Ectodermal cell (in vitro differentiated cells): ENCODE results near the gene PRDM16.

Source experiments
- H3K27ac ChIP-seq: 2 replicates; pipeline ENCODE4 v1.7.0; 2013; ENCODE audit warnings: mild to moderate bottlenecking, low read depth, low read length; ENCODE audit not compliant: insufficient read depth, poor library complexity, severe bottlenecking
- H3K27me3 ChIP-seq: 2 replicates; pipeline ENCODE4 v1.7.0; 2013; ENCODE audit warnings: mild to moderate bottlenecking, low read length; ENCODE audit not compliant: insufficient read depth, control insufficient read depth, poor library complexity, severe bottlenecking
- H3K36me3 ChIP-seq: one replicate; pipeline ENCODE4 v1.7.0; 2013; ENCODE audit warnings: low read length; ENCODE audit not compliant: control insufficient read depth, insufficient read depth
- H3K4me1 ChIP-seq: one replicate; pipeline ENCODE4 v1.7.0; 2013; ENCODE audit warnings: low read length; ENCODE audit not compliant: control insufficient read depth, insufficient read depth
- H3K4me3 ChIP-seq: 2 replicates; pipeline ENCODE4 v1.7.0; 2013; ENCODE audit warnings: low read depth, low read length, control low read depth; ENCODE audit not compliant: insufficient read depth
- H3K9me3 ChIP-seq: 2 replicates; pipeline ENCODE4 v1.7.0; 2013; ENCODE audit warnings: mild to moderate bottlenecking, low read length, moderate library complexity; ENCODE audit not compliant: control insufficient read depth
- WGBS, 2 experiments: methylation state at CpG; one replicate each; pipeline ENCODE4 v1.1.7; 2013; ENCODE audit warnings: missing lambda C conversion rate in 2 of 2; 5-methylcytosine and 5-hydroxymethylcytosine counted together

The PRDM16 gene

GRCh38 chr1:3205815-3206214 is 136.8 kb downstream of the PRDM16 start:
- Histone ChIP-seq H3K4me1 (peaks cover 19% of the 10 kb centered on the region), H3K9me3 (no peaks in the 10 kb centered on the region), H3K4me3 (no peak overlapping the region), H3K27ac (no peak overlapping the region), H3K36me3 (no peaks in the 10 kb centered on the region), H3K27me3 (no peaks in the 10 kb centered on the region)
- WGBS, 2 experiments = 92 to 93% methylated on average over 13 of the region's 13 CpGs

- Histone ChIP-seq H3K4me3 (no peak overlapping the region), H3K4me1 (peaks cover 21% of the 10 kb centered on the region), H3K9me3 (no peaks in the 10 kb centered on the region), H3K27ac (no peak overlapping the region), H3K27me3 (no peaks in the 10 kb centered on the region), H3K36me3 (no peaks in the 10 kb centered on the region)
- 94 to 95% methylated on average over 13 of the region's 13 CpGs for WGBS, 2 experiments
Measured at GRCh38 chr1:3206696-3207095, 137.7 kb downstream of the PRDM16 start.

- no peaks in the 10 kb centered on the region for H3K9me3 ChIP-seq
- no peaks in the 10 kb centered on the region for H3K27me3 ChIP-seq
- WGBS, 2 experiments = 90% methylated on average over 26 of the region's 26 CpGs
- no peak overlapping the region for H3K4me3 ChIP-seq
- no peaks in the 10 kb centered on the region for H3K36me3 ChIP-seq
- no peak overlapping the region for H3K27ac ChIP-seq
- H3K4me1 ChIP-seq = peaks cover 23% of the 10 kb centered on the region
Measured at GRCh38 chr1:3207217-3207848, 138.3 kb downstream of the PRDM16 start.

- WGBS, 2 experiments = 85 to 89% methylated on average over 3 of the region's 3 CpGs
- Histone ChIP-seq H3K4me3 (no peak overlapping the region), H3K9me3 (no peaks in the 10 kb centered on the region), H3K27ac (no peak overlapping the region), H3K27me3 (no peaks in the 10 kb centered on the region), H3K4me1 (peaks cover 23% of the 10 kb centered on the region), H3K36me3 (no peaks in the 10 kb centered on the region)
Measured at GRCh38 chr1:3208819-3209200, 139.8 kb downstream of the PRDM16 start.

GRCh38 chr1:3209201-3209600 is 140.2 kb downstream of the PRDM16 start:
- no peak overlapping the region for H3K4me3 ChIP-seq
- H3K27me3 ChIP-seq = no peaks in the 10 kb centered on the region
- no peaks in the 10 kb centered on the region for H3K36me3 ChIP-seq
- H3K4me1 ChIP-seq = peaks cover 22% of the 10 kb centered on the region
- H3K9me3 ChIP-seq = no peaks in the 10 kb centered on the region
- 94 to 96% methylated on average over 19 of the region's 19 CpGs for WGBS, 2 experiments
- no peak overlapping the region for H3K27ac ChIP-seq

GRCh38 chr1:3211582-3212375 is 142.8 kb downstream of the PRDM16 start:
- Histone ChIP-seq H3K27me3 (no peaks in the 10 kb centered on the region), H3K4me1 (peaks cover 10% of the 10 kb centered on the region), H3K9me3 (no peaks in the 10 kb centered on the region), H3K36me3 (no peaks in the 10 kb centered on the region), H3K4me3 (no peak overlapping the region), H3K27ac (no peak overlapping the region)
- WGBS, 2 experiments = 90 to 91% methylated on average over 47 of the region's 47 CpGs

- H3K9me3 ChIP-seq = no peaks in the 10 kb centered on the region
- no peak overlapping the region for H3K27ac ChIP-seq
- no peaks in the 10 kb centered on the region for H3K27me3 ChIP-seq
- WGBS, 2 experiments = 93% methylated on average over 32 to 34 of the region's 34 CpGs
- H3K4me1 ChIP-seq = peaks cover 19% of the 10 kb centered on the region
- H3K36me3 ChIP-seq = no peaks in the 10 kb centered on the region
- H3K4me3 ChIP-seq = no peak overlapping the region
Measured at GRCh38 chr1:3212453-3213355, 143.7 kb downstream of the PRDM16 start.

- Histone ChIP-seq H3K9me3 (no peaks in the 10 kb centered on the region), H3K27me3 (no peaks in the 10 kb centered on the region), H3K4me3 (no peak overlapping the region), H3K27ac (no peak overlapping the region), H3K4me1 (peaks cover 30% of the 10 kb centered on the region), H3K36me3 (no peaks in the 10 kb centered on the region)
- WGBS, 2 experiments = 88 to 93% methylated on average over 16 of the region's 16 CpGs
Measured at GRCh38 chr1:3213730-3214129, 144.7 kb downstream of the PRDM16 start.

- Histone ChIP-seq H3K9me3 (no peaks in the 10 kb centered on the region), H3K36me3 (no peaks in the 10 kb centered on the region), H3K27me3 (no peaks in the 10 kb centered on the region), H3K27ac (peak overlapping the region; percentile 56), H3K4me1 (peaks cover 44% of the 10 kb centered on the region), H3K4me3 (no peak overlapping the region)
- WGBS, 2 experiments = 84 to 86% methylated on average over 26 of the region's 27 CpGs
Measured at GRCh38 chr1:3215198-3216014, 146.4 kb downstream of the PRDM16 start.
